Mucosa of stomach (tissue), 1 donor: ENCODE measurements around the gene ZBTB7B.

ENCODE experiments used
- H3K27me3 ChIP-seq: one replicate; pipeline ENCODE4 v1.7.0; 2013; ENCODE audit warnings: mild to moderate bottlenecking, low read length; ENCODE audit not compliant: control insufficient read depth, insufficient read depth
- H3K36me3 ChIP-seq: one replicate; pipeline ENCODE4 v1.7.0; 2013; ENCODE audit warnings: low read length; ENCODE audit not compliant: control insufficient read depth, insufficient read depth
- H3K4me1 ChIP-seq: one replicate; pipeline ENCODE4 v1.7.0; 2013; ENCODE audit warnings: mild to moderate bottlenecking, low read length; ENCODE audit not compliant: control insufficient read depth, insufficient read depth
- H3K4me3 ChIP-seq: one replicate; pipeline ENCODE4 v1.7.0; 2013; ENCODE audit warnings: low read length
- H3K9ac ChIP-seq: one replicate; pipeline ENCODE4 v1.7.0; 2013; ENCODE audit warnings: mild to moderate bottlenecking, low read length, moderate library complexity
- H3K9me3 ChIP-seq: one replicate; pipeline ENCODE4 v1.7.0; 2013; ENCODE audit warnings: mild to moderate bottlenecking, low read length, moderate library complexity; ENCODE audit not compliant: control insufficient read depth
- donor health status: Pancreatic carcinoma.

The ZBTB7B gene

DNA sequence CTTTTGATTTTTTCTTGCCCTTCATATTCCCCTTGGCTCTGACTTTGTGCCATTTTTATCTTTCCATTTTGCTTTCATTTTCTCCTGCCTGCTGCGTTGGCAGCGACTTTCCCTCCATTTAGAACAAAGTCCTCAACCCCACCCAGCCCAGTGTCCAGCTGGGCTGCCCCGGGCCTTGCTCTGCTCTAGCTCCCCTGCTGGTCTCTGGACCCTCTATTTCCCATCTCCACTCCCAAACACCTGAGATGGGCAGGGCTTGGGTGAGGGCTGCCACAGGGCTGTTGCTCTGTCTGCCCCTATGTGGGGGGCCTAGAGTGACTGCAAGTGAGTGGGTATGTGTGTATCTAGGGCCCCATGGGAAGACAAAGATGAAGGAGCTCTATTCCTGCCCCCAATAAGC lies 41.2 kb downstream of the ZBTB7B start:
- Histone ChIP-seq H3K9ac (peak overlapping the region; percentile 45), H3K4me1 (peaks cover 41% of the 10 kb centered on the region), H3K36me3 (no peaks in the 10 kb centered on the region), H3K27me3 (no peaks in the 10 kb centered on the region), H3K4me3 (no peak overlapping the region), H3K9me3 (no peaks in the 10 kb centered on the region)

- peaks cover 41% of the 10 kb centered on the region for H3K4me1 ChIP-seq
- H3K9ac ChIP-seq, result peak overlapping the region; percentile 45
- no peaks in the 10 kb centered on the region for H3K36me3 ChIP-seq
- H3K27me3 ChIP-seq, result no peaks in the 10 kb centered on the region
- H3K9me3 ChIP-seq, result no peaks in the 10 kb centered on the region
- H3K4me3 ChIP-seq, result no peak overlapping the region
Measured at GRCh38 chr1:155044365-155044764, 41.8 kb downstream of the ZBTB7B start.

DNA sequence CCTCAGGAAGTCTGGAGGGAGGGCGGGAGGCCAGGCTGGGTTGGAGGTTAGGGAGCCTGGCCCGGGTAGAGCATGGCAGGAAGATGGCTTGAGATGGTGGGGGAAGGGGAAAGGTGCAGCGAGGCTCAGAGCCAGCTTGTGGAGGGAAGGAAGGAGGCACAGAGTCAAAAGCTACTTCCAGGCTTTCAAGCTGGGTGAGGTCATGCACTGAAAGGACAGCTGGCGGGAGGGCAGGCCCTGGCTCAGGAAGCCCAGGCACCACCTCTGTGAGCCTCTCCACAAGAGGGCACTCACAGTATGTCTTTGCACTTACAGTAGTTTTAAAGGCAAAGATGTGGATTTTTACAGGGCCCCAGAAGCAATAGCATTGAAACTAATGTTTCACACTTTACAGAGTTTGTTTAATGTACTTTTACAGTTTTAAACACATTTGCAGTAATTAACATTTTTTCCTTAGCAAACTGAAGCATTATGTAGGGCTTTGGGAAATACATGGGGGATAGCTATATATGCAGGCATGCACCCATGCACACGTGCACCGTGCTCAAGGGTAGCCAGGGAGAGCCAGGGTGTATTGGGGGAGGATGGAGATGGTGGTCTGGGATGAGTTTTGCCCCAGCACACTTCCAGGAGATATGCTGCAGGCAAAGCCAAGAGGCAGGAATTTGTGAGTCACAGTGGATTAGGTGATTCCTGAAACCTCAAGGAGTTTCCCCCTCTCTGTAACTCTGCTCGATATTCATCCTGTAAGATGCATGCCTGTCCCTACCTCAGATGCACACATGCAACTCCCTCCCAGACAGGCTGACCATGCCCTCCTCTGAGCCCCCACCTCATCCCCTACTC lies 42.4 kb downstream of the ZBTB7B start:
- Histone ChIP-seq H3K4me3 (no peak overlapping the region), H3K9me3 (no peaks in the 10 kb centered on the region), H3K9ac (peak overlapping the region; percentile 10), H3K36me3 (no peaks in the 10 kb centered on the region), H3K4me1 (peaks cover 46% of the 10 kb centered on the region), H3K27me3 (no peaks in the 10 kb centered on the region)

GRCh38 chr1:155048449-155049334 lies 46.1 kb downstream of the ZBTB7B start:
- H3K27me3 ChIP-seq, result no peaks in the 10 kb centered on the region
- no peaks in the 10 kb centered on the region for H3K36me3 ChIP-seq
- H3K9me3 ChIP-seq, result no peaks in the 10 kb centered on the region
- no peak overlapping the region for H3K4me3 ChIP-seq
- H3K9ac ChIP-seq, result no peak overlapping the region
- peaks cover 53% of the 10 kb centered on the region for H3K4me1 ChIP-seq

GRCh38 chr1:155049651-155050559 lies 47.3 kb downstream of the ZBTB7B start:
- Histone ChIP-seq H3K36me3 (no peaks in the 10 kb centered on the region), H3K9ac (peak overlapping the region; percentile 77), H3K4me1 (peaks cover 41% of the 10 kb centered on the region), H3K9me3 (no peaks in the 10 kb centered on the region), H3K27me3 (no peaks in the 10 kb centered on the region), H3K4me3 (peak overlapping the region; percentile 78)

DNA sequence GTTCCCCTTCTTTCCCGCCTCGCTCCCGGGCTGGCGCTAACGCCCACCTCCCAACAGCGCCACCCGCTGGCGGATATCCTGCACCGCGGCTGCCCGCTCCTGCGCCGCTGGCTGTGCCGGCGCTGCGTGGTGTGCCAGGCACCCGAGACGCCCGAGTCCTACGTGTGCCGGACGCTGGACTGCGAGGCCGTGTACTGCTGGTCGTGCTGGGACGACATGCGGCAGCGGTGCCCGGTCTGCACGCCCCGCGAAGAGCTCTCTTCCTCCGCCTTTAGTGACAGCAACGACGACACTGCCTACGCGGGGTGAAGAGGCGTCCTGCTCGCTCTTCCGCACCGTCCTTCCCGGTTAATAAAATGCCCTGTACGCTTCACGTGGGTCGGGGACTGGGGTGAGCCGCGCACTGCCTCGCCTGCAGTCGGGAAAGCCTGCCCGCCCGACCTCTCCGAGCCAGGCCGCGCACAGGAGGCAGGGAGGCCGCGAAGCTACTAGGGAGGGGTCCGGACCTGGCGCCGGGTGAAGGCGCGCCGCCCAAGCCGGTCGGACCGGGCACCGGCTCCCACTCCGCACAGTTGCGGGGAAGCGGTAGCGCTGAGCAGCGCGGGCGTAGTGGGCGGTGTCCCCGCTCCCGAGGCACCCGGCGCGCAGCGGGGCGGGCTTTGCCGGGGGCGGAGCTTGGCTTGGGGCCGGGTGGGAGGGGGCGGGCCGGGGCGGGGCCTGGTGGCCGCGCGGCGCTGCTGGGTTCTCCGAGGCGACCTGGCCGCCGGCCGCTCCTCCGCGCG lies 48.1 kb downstream of the ZBTB7B start, which contains the start of gene ADAM15:
TSS of gene ADAM15 (plus strand) at position 757 of the 782 bp plus-strand sequence. CDS start 71 bp downstream, outside the sequence.
- Histone ChIP-seq H3K9ac (peak within 1 kb of the TSS; percentile 77), H3K4me3 (peak within 1 kb of the TSS; percentile 78), H3K9me3 (no peaks in the 10 kb centered on the region), H3K36me3 (no peaks in the 10 kb centered on the region), H3K27me3 (no peaks in the 10 kb centered on the region), H3K4me1 (peaks cover 34% of the 10 kb centered on the region)

DNA sequence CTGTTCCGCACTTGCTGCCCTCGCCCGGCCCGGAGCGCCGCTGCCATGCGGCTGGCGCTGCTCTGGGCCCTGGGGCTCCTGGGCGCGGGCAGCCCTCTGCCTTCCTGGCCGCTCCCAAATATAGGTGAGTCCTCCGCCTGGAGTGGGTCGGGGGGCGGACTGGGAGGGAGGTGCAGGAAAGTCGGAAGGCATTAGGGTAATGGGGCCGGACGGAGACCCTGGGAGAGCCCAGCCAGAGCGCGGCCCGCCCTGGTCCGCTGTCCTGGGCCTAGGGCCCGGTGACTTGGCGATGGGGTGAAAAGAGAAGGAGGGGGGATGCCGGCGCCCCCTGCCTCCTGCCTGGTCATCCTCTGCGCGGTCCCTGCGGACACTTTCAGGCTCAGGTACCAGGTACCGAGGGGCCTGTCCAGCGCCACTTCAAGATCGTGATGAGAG lies 48.8 kb downstream of the ZBTB7B start:
- Histone ChIP-seq H3K27me3 (no peaks in the 10 kb centered on the region), H3K4me3 (peak overlapping the region; percentile 10), H3K36me3 (peaks cover 4% of the 10 kb centered on the region), H3K9me3 (no peaks in the 10 kb centered on the region), H3K9ac (peak overlapping the region; percentile 65), H3K4me1 (peaks cover 34% of the 10 kb centered on the region)

DNA sequence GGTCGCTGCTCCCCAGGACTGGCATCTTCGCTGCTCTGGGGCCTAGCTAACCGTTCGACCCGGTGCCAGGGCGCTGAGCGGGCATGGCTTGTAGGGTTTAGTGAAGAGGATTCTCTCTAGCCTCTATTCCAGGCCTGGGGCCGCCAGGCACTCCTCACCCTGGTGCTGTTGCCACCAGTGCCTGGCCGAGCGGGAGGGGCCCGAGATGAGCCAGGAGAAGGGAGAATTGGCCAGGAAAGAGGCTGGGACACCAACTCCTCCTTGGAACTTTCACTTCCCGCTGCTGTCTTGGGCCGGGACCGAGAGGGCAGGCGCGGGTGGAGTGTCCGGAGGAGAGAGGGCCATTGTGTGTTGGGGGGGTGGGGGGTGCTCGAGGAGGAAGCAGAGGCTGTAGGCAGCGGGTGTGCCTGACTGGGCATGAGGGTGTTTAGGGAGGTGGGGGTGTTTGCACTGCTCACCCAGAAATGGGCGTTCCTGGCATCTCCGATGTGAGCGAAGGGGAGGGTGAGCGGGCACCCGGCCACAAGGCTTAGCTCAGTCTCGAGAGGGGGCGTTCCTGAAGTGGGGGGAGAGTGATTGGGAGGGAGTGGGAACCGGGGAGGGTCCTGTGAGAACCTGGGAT lies 49.3 kb downstream of the ZBTB7B start:
- H3K4me1 ChIP-seq, result peaks cover 34% of the 10 kb centered on the region
- H3K27me3 ChIP-seq, result no peaks in the 10 kb centered on the region
- peak overlapping the region; percentile 65 for H3K9ac ChIP-seq
- no peaks in the 10 kb centered on the region for H3K9me3 ChIP-seq
- peak overlapping the region; percentile 10 for H3K4me3 ChIP-seq
- peaks cover 5% of the 10 kb centered on the region for H3K36me3 ChIP-seq

DNA sequence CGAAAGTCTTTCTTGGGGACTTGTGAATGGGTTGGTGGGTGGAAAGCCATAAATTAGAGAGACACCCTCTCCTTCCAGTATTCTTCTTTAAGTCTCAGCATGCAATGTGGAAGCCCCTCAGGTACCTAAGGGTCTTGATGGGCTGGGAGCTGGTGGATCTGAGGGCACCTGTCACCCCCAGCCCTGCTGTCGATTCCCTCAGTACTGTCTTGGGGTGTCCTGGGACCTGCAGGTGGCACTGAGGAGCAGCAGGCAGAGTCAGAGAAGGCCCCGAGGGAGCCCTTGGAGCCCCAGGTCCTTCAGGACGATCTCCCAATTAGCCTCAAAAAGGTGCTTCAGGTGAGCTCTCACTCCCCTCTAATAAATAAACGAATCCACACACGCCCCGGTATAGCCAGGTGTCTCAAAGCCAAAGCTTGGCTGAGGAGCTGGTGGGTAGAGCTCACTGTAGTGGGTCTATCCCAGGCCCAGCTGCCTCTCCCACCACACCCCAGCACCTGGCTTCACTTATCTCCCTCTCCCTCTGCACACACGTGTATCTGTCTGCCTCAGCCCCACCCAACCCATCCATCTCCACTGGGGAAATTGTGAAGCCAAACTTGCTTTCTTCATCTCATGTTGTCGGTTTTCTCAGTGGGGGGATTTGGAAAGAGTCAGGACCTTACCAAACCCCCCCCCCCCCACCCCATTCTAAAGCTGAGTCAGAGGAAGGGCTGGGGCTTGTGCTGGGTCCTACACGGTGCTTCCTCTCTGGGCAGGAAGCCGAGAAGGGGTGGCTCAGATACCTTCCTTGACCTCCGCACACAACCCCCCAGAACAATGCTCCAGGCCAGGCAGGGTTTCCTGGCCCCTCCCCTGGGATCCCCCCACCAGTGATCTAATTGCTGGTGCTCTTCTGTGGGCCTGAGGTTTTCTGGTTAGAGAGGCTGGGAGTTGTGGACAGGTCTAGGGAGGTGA lies 50.1 kb downstream of the ZBTB7B start:
- Histone ChIP-seq H3K4me3 (peak overlapping the region; percentile 10), H3K9ac (peak overlapping the region; percentile 65), H3K27me3 (no peaks in the 10 kb centered on the region), H3K36me3 (peaks cover 5% of the 10 kb centered on the region), H3K4me1 (peaks cover 34% of the 10 kb centered on the region), H3K9me3 (no peaks in the 10 kb centered on the region)
